SJSA1 (cell line): ENCODE results near the gene MAPK10. TPM values are rescaled to one million over a fixed set of nuclear protein-coding genes. Genes with fewer than 3 reads are reported as not detected.
"Not testable (repeated sequence)": the region's sequence is repeated elsewhere in the genome, so short reads cannot be mapped to it uniquely, and the experiment has no call there.

Experiments
- DNase-seq, 2 experiments: peaks; one replicate each; pipeline ENCODE4 v3.0.0-alpha.2; 2015 to 2020; ENCODE audit warnings: low spot score in 2 of 2, low read depth in 1 of 2
- H3K27ac ChIP-seq: fragments of 250-450 bp; sonication (Bioruptor Pico); 2 replicates; pipeline ENCODE4 v1.5.1; 2020; ENCODE audit warnings: mild to moderate bottlenecking, moderate library complexity
- H3K27me3 ChIP-seq: fragments of 250-450 bp; sonication (Bioruptor Pico); replicated peaks from 2 replicates; pipeline ENCODE4 v1.5.1; 2020; ENCODE audit warnings: mild to moderate bottlenecking, moderate library complexity
- H3K36me3 ChIP-seq: fragments of 250-450 bp; sonication (Bioruptor Pico); 2 replicates; pipeline ENCODE4 v1.5.1; 2020; ENCODE audit warnings: mild to moderate bottlenecking
- H3K4me1 ChIP-seq: fragments of 250-450 bp; sonication (Bioruptor Pico); replicated peaks from 2 replicates; pipeline ENCODE4 v1.6.1; 2021; ENCODE audit warnings: mild to moderate bottlenecking
- H3K4me3 ChIP-seq: fragments of 250-450 bp; sonication (Bioruptor Pico); 2 replicates; pipeline ENCODE4 v1.5.1; 2020; ENCODE audit warnings: mild to moderate bottlenecking
- H3K9me3 ChIP-seq: fragments of 250-450 bp; sonication (Bioruptor Pico); replicated peaks from 2 replicates; pipeline ENCODE4 v1.5.1; 2020; ENCODE audit warnings: mild to moderate bottlenecking
- total RNA-seq: library from RNA; depleted of rRNA; stranded (reverse); fragments of >200 nt; shearing (Covaris generic); gene quantifications from 2 replicates; pipeline ENCODE4 v1.2.3, GENCODE V29; 2014

Gene MAPK10
- total RNA-seq, 1 experiment from 2014 or later = 24.7 TPM

DNA sequence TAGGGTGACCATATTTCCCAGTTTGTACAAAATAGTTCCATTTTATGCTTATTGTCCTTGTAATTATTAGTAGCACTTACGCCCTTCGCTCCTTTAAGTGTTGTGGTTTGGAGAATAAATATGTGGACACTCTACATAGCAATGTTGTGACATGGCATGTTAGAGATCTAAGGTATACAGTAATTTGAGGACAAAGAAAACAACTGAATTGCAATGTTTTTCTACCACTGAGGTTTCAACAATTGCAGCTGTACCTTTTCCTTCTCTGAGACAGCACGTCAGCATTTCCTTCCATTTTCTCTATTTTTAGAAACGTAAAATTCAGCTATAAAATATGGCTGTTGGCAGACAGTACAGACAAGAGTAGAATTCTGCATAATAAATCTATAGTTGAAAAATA, 323.1 kb downstream of the MAPK10 start:
- no peaks in the 10 kb centered on the region for H3K9me3 ChIP-seq
- DNase-seq = peak in 1 of 2 experiments; percentile 54
- peaks cover 20% of the 10 kb centered on the region for H3K4me1 ChIP-seq
- H3K36me3 ChIP-seq = no peaks in the 10 kb centered on the region
- no peaks in the 10 kb centered on the region for H3K27me3 ChIP-seq
- H3K27ac ChIP-seq = no peak overlapping the region
- H3K4me3 ChIP-seq = no peak overlapping the region

GRCh38 chr4:86035688-86036087, 324.2 kb downstream of the MAPK10 start:
- no peak overlapping the region for H3K4me3 ChIP-seq
- no peaks in the 10 kb centered on the region for H3K27me3 ChIP-seq
- no peak overlapping the region for H3K27ac ChIP-seq
- no peaks in the 10 kb centered on the region for H3K9me3 ChIP-seq
- no peaks in the 10 kb centered on the region for H3K36me3 ChIP-seq
- peaks cover 20% of the 10 kb centered on the region for H3K4me1 ChIP-seq
- peak in 1 of 2 experiments; percentile 28 for DNase-seq

GRCh38 chr4:86034616-86035015, 325.2 kb downstream of the MAPK10 start:
- no peak for DNase-seq
- Histone ChIP-seq H3K27ac (no peak overlapping the region), H3K27me3 (no peaks in the 10 kb centered on the region), H3K4me3 (no peak overlapping the region), H3K9me3 (no peaks in the 10 kb centered on the region), H3K36me3 (no peaks in the 10 kb centered on the region), H3K4me1 (peaks cover 20% of the 10 kb centered on the region)

DNA sequence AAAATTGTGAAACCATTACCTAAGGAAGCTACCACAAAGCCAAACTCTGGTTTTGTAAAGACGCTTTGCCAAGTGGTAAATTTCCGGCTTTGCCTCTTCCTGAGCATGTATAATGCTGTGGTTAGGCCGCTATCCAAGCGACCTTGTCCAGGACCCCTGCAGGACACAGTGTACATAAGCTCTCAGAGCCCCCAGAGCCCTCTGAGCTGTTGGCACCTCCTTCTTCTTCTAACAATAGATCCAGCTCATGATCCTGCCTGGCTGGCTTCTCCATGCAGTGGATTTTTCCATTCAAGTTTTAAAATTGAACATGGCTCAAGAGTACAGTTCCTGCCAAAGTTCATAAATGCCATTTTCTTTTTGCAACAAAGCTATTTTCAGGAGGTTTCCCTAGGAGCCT, 326.7 kb downstream of the MAPK10 start:
- Histone ChIP-seq H3K36me3 (no peaks in the 10 kb centered on the region), H3K4me1 (peaks cover 20% of the 10 kb centered on the region), H3K27me3 (no peaks in the 10 kb centered on the region), H3K27ac (no peak overlapping the region), H3K4me3 (no peak overlapping the region), H3K9me3 (no peaks in the 10 kb centered on the region)
- DNase-seq = no peak

GRCh38 chr4:86032476-86033022, 327.3 kb downstream of the MAPK10 start:
- H3K4me1 ChIP-seq = peaks cover 20% of the 10 kb centered on the region
- no peaks in the 10 kb centered on the region for H3K36me3 ChIP-seq
- DNase-seq = no peak
- no peaks in the 10 kb centered on the region for H3K27me3 ChIP-seq
- H3K4me3 ChIP-seq = no peak overlapping the region
- no peak overlapping the region for H3K27ac ChIP-seq
- no peaks in the 10 kb centered on the region for H3K9me3 ChIP-seq

DNA sequence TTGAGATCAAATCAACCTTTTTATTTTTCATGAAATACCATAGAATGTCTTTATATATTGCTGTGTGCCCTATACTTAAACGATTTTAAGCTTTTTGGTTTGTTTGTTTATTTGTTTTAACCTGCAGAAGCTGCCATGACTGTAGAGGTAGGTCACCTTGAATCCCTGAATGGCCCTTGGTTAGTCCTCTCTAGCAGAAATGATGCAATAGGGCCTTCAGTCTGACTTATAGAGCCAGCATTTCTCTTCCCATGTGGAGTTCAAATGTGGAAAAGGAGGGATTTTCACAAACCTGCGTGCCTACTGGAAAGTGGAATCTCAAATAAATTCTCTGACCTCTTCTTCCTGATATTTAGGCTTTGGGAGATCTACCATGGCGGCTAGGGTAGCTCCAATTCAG, 327.9 kb downstream of the MAPK10 start:
- Histone ChIP-seq H3K27me3 (no peaks in the 10 kb centered on the region), H3K36me3 (no peaks in the 10 kb centered on the region), H3K27ac (no peak overlapping the region), H3K9me3 (no peaks in the 10 kb centered on the region), H3K4me1 (peaks cover 15% of the 10 kb centered on the region), H3K4me3 (no peak overlapping the region)
- DNase-seq = no peak

DNA sequence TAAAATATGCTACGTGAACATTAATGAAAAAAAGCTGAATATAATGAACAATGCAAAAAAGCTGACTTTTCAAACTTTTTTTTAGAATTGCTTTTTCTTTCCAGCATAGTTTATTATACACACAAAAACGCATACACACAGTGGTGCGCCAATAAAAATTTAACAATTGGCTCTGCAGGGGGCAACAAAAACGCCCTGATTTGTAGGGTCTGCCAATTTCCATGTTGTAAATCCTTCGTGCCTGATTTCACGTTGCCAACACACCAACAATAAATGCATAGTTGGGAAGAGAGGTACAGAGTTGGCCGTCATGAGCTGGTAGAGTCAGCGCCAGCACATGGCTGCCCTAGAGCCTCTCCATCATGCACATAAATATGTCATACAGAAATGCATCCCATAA, 333.1 kb downstream of the MAPK10 start:
- Histone ChIP-seq H3K9me3 (no peaks in the 10 kb centered on the region), H3K27me3 (no peaks in the 10 kb centered on the region), H3K27ac (no peak overlapping the region), H3K36me3 (no peaks in the 10 kb centered on the region), H3K4me3 (no peak overlapping the region), H3K4me1 (no peaks in the 10 kb centered on the region)
- DNase-seq = no peak

DNA sequence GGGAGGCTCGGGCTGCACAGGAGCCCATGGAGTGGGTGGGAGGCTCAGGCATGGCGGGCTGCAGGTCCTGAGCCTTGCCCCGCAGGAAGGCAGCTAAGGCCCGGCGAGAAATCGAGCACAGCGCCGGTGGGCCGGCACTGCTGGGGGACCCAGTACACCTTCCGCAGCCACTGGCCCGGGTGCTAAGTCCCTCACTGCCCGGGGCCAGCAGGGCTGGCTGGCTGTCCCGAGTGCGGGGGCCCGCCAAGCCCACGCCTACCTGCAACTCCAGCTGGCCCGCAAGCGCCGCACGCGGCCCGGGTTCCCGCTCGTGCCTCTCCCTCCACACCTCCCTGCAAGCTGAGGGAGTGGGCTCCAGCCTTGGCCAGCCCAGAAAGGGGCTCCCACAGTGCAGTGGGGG, 338.2 kb downstream of the MAPK10 start:
- not testable (repeated sequence) for H3K27me3 ChIP-seq, H3K4me1 ChIP-seq, H3K36me3 ChIP-seq, H3K9me3 ChIP-seq, H3K27ac ChIP-seq, DNase-seq, H3K4me3 ChIP-seq

DNA sequence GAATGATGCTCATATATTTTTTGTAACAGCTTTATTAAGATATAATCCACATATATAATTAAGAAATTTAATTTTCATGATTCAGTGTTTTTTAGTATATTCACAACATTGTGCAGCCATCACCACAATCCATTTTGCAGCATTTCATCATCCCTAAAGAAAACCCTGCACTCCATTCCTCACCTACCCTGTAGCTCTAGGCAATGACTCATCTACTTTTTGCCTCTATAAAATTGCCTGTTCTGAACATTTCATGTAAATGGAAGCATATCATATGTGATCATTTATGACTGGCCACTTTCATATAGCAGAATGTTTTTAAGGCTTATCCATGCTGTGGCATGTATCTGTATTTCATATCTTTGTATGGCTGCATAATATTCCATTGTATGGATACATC, 339.9 kb downstream of the MAPK10 start:
- H3K9me3 ChIP-seq = no peaks in the 10 kb centered on the region
- DNase-seq = no peak
- H3K27me3 ChIP-seq = no peaks in the 10 kb centered on the region
- no peak overlapping the region for H3K4me3 ChIP-seq
- no peaks in the 10 kb centered on the region for H3K36me3 ChIP-seq
- H3K27ac ChIP-seq = no peak overlapping the region
- no peaks in the 10 kb centered on the region for H3K4me1 ChIP-seq

DNA sequence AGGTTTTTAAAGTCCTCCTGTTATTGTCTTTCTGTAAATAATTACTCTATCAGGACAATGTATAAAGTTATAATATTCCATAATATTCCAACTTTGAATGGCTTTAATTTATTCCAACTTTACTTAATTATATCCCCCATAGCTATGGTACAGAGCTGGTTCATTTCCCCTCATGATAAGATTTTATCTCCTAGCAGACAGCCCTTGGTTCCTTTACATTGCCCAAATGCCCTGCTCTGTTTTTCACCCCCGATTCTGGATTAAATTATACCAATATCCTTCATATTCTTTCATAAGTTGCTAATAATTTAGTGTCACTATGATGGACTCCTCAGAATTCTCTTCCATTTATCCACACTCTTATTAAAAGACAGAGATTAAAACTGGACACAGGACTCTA, 340.5 kb downstream of the MAPK10 start:
- Histone ChIP-seq H3K4me1 (no peaks in the 10 kb centered on the region), H3K9me3 (no peaks in the 10 kb centered on the region), H3K27ac (no peak overlapping the region), H3K27me3 (no peaks in the 10 kb centered on the region), H3K36me3 (no peaks in the 10 kb centered on the region), H3K4me3 (no peak overlapping the region)
- no peak for DNase-seq

DNA sequence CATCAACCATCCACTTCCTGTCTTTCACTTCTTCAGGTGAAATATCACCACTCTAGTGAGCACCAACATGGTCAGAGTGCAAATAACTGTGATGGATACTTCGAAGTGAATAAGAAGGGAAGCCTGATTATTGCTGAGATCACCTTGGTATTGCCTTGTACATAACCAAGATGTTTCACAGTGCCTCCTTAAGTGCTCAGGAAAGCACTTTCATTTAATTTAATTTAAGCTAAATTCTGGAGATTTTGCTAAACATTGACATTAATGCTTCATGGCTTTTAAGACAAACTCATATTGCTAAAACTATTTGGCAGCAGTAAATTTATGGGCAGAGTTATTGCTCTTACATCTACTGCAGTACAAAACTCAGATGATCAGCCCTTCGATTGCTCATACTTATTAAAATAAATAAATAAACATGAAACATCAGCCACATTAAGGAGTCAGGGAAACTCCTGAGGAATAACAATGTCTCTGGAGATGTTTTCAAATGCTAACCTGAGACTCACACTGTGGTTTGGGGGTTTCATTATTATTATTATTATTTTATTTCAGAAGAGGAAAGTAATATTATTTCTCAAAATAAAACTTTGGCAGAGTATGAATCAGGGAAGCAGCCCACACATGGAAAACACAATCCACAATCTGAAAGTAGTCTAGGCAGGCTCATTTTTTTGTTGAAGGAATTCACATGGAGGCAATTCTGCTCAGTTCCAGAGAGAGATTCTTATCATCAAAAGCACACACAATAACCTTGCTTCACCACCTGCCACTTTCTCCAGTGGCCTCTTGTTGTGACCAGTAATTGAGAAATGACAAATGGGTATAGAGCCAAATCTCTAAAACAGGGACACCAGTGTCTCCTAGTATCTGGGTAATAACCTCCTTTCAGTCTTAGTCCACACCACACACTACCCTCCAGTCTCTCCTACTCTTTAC, 344.2 kb downstream of the MAPK10 start:
- no peak for DNase-seq
- no peaks in the 10 kb centered on the region for H3K9me3 ChIP-seq

GRCh38 chr4:86014599-86014998, 345.3 kb downstream of the MAPK10 start:
- no peak overlapping the region for H3K27ac ChIP-seq
- H3K36me3 ChIP-seq = no peaks in the 10 kb centered on the region
- H3K27me3 ChIP-seq = no peaks in the 10 kb centered on the region
- no peak overlapping the region for H3K4me3 ChIP-seq
- no peaks in the 10 kb centered on the region for H3K9me3 ChIP-seq
- no peaks in the 10 kb centered on the region for H3K4me1 ChIP-seq
- no peak for DNase-seq

More for the DNA sequence above, 344.2 kb downstream of the MAPK10 start:
- no peak overlapping the region for H3K4me3 ChIP-seq
- no peaks in the 10 kb centered on the region for H3K27me3 ChIP-seq
- no peaks in the 10 kb centered on the region for H3K4me1 ChIP-seq
- H3K27ac ChIP-seq = no peak overlapping the region
- H3K36me3 ChIP-seq = no peaks in the 10 kb centered on the region

GRCh38 chr4:86013621-86014020, 346.2 kb downstream of the MAPK10 start:
- no peaks in the 10 kb centered on the region for H3K36me3 ChIP-seq

GRCh38 chr4:86011117-86011516, 348.7 kb downstream of the MAPK10 start:
- H3K36me3 ChIP-seq = no peaks in the 10 kb centered on the region
- H3K4me1 ChIP-seq = no peaks in the 10 kb centered on the region
- no peak overlapping the region for H3K27ac ChIP-seq
- no peaks in the 10 kb centered on the region for H3K9me3 ChIP-seq
- no peaks in the 10 kb centered on the region for H3K27me3 ChIP-seq
- DNase-seq = no peak
- H3K4me3 ChIP-seq = no peak overlapping the region

More at GRCh38 chr4:86013621-86014020, 346.2 kb downstream of the MAPK10 start:
- Histone ChIP-seq H3K27me3 (no peaks in the 10 kb centered on the region), H3K27ac (no peak overlapping the region), H3K9me3 (no peaks in the 10 kb centered on the region), H3K4me1 (no peaks in the 10 kb centered on the region), H3K4me3 (no peak overlapping the region)
- no peak for DNase-seq
